ENCODE results near the gene CMTM8.
"Not testable (repeated sequence)": the region's sequence is repeated elsewhere in the genome, so short reads cannot be mapped to it uniquely, and the experiment has no call there.

CMTM8 gene

GRCh38 chr3:32374788-32375595 is 136.5 kb downstream of the CMTM8 start:
- peak in 2 of 3 experiments; percentile 23 to 49 for DNase-seq (ENCODE audit: low read depth in 2 of 3, low spot score in 2 of 3)

- no peak for DNase-seq (ENCODE audit: low read depth in 2 of 3, low spot score in 2 of 3)
Observed at GRCh38 chr3:32375596-32375930, 137.1 kb downstream of the CMTM8 start.

- DNase-seq (ENCODE audit: low read depth in 2 of 3, low spot score in 2 of 3): no peak
Observed at GRCh38 chr3:32376115-32376514, 137.6 kb downstream of the CMTM8 start.

GRCh38 chr3:32379831-32380500 is 141.5 kb downstream of the CMTM8 start:
- no peak for DNase-seq (ENCODE audit: low read depth in 2 of 3, low spot score in 2 of 3)

DNA sequence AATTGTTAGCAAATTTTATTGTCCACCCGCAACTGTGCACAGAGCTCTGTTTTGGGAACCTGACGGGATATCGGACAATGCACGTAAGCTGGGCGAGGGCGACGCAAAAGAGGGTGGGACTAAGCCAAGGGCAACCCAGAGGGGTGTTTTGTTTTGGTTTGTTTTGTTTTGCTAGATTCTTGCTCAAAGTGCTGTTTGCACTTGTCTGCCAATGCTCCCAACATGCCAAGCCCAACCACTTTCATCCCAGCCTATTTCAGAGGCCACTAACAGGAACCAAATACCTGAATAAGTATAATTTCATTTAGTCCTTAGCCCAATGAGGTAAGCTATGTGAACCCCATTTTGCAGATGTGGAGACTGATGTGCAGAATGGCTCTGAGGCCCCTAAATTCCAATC is 143.4 kb downstream of the CMTM8 start:
- no peak for DNase-seq (ENCODE audit: low read depth in 2 of 3, low spot score in 2 of 3)

DNA sequence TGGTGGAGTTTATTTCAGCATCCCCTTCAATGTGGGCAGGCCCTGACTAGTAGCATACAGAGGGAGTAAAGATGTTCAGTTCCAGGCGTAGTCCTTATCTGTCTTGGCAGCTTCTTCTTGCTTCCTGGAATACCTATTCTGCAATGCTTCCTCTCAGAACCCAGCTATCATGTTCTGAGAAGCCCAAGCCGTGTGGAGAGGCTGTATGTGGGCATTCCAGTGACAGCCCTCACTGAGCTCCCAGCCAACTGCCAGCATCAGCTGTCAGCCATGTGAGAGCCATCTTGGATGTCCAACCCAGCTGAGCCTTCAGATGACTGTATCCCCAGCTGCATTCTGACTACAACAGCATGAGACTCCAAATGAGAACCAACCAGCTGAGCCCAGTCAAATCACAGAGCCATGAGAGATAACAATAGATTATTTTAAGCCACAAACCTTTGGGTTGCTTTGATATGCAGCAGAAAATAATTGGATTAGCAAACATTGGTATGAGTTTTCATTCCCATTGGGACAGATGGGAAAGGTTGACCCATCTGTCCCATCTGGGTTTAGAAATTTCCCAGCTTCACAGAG is 144.7 kb downstream of the CMTM8 start:
- no peak for DNase-seq (ENCODE audit: low read depth in 2 of 3, low spot score in 2 of 3)

DNA sequence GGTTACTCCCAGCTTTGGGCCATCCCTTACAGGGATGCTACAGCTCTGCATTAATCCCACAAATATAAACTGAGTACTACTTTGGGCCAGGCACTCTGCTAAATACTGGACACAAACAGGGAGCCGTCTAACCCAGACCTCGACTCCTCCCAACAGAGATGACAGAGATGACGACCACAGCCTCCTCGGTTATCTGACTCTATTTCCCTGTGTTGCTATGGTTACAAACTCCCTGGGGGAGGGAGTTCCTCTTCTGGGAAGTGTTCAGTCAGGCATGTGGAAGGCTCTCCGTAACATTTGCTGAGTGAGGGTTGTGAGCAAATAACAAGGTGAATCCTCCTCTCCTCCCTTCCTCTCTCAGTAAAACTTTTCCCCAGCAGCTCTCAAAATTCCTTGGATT is 146.5 kb downstream of the CMTM8 start:
- DNase-seq (ENCODE audit: low read depth in 2 of 3, low spot score in 2 of 3): no peak

DNA sequence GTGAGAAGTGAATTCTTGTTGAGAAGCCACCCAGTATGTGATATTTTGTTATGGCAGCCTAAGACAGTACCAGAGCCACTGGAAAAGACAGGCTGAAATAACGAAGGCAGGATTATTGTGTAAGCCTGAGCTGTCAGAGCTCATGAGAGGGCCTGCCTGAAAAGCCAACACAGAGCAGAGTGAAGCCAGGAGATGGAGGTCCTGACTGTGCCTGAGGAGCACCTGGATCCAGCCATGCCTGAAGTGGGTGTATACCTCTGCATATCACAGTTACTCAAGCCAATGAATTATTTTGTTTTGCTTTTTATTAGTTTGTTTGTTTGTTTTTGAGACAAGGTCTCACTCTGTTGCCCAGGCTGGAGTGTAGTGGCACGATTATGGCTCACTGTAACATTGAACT is 149.0 kb downstream of the CMTM8 start:
- DNase-seq (ENCODE audit: low read depth in 2 of 3, low spot score in 2 of 3): no peak

DNA sequence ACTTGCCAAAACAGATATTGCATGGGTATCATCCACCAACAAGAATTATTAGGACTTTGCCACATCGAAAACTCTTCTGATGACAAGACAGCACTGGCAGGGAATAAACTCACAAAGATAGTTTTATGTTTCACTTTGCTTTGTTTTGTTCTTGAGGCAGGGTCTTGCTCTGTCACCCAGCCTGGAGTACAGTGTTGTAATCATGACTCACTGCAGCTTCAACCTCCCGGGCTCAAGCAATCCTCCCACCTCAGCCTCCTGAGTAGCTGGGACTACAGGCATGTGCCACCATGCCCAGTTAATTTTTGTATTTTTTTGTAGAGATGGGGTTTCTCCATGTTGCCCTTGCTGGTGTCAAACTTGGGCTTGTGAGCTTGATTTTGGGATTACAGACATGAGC is 151.1 kb downstream of the CMTM8 start:
- DNase-seq (ENCODE audit: low read depth in 2 of 3, low spot score in 2 of 3): not testable (repeated sequence)

GRCh38 chr3:32391643-32392535 is 153.4 kb downstream of the CMTM8 start, which contains the start of gene CMTM7:
Gene CMTM7, plus strand, starts transcription at chr3:32391853. Its CDS starts 54 bp downstream, at chr3:32391907.
- DNase-seq (ENCODE audit: low read depth in 2 of 3, low spot score in 2 of 3): peak in 1 of 3 experiments; percentile 25

- DNase-seq (ENCODE audit: low read depth in 2 of 3, low spot score in 2 of 3): no peak
Observed at GRCh38 chr3:32392536-32393302, 154.2 kb downstream of the CMTM8 start.

DNA sequence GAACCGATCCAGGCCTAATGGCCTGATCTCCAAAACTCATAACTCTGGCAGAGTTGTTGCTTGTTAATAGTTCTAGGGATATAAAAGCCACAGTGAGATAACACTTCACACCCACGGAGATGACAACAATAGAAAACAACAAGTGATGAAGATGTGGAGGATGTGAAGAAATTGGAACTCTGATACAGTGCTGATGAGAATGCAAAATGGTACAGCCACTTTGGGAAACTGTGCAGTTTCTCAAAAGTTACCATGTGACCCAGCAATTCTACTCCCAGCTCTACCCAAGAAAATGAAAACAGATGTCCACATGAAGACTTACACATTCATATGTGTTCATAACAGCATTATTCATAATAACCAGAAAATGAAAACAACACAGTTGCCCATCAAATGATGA is 157.0 kb downstream of the CMTM8 start:
- DNase-seq (ENCODE audit: low read depth in 2 of 3, low spot score in 2 of 3): no peak

DNA sequence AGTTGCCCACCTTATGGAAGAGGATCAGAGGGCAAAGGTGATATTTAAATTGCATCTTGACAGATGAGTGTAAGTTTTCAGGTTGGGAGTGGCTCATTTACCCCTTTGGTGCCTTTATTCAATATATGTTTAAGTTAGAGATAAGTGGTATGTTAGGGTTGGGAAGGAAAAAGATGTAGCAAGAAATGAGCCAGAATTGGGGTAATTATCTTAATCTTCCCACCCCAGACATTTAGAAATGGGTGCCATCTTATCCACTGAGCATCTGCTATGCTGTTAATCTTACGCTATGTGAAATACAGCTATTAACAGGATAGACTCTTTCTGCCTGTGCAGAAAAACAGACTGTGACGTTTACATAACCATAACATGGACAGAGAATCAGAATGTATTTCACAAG is 159.5 kb downstream of the CMTM8 start:
- DNase-seq (ENCODE audit: low read depth in 2 of 3, low spot score in 2 of 3): no peak

GRCh38 chr3:32398531-32398930 is 160.1 kb downstream of the CMTM8 start:
- DNase-seq (ENCODE audit: low read depth in 2 of 3, low spot score in 2 of 3): no peak

DNA sequence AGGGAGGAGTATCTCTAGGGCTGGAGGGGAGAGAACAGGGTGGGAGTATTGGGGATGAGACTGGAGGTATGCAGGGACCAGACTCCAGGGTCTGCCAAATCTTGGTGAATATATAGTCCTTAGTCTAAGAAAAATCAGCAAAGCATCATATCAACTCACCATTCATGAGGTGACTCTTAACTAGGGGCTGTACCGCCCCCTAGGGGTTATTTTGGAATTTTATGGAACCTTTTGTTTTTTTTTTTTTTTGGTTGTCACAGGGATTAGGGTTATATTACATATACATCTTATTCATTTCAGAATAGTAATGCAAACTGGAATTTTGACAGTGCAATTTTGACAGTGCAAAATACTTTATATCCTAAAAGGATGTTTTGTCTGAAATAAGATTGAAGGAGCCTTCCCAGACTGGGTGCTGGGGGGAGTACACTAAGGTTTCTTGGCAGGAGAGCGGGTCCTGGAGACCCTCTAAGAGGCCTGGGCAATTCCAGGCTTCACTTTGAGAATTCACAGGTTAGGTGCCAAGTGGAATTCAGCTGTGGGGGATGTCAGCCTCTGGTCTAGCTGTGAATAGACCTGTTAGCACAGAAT is 160.6 kb downstream of the CMTM8 start:
- no peak for DNase-seq (ENCODE audit: low read depth in 2 of 3, low spot score in 2 of 3)

GRCh38 chr3:32401126-32401525 is 162.6 kb downstream of the CMTM8 start:
- no peak for DNase-seq (ENCODE audit: low read depth in 2 of 3, low spot score in 2 of 3)

- DNase-seq (ENCODE audit: low read depth in 2 of 3, low spot score in 2 of 3): peak in 1 of 3 experiments; percentile 24
Observed at GRCh38 chr3:32401556-32402081, 163.1 kb downstream of the CMTM8 start.

- no peak for DNase-seq (ENCODE audit: low read depth in 2 of 3, low spot score in 2 of 3)
Observed at GRCh38 chr3:32403663-32404062, 165.2 kb downstream of the CMTM8 start.

DNA sequence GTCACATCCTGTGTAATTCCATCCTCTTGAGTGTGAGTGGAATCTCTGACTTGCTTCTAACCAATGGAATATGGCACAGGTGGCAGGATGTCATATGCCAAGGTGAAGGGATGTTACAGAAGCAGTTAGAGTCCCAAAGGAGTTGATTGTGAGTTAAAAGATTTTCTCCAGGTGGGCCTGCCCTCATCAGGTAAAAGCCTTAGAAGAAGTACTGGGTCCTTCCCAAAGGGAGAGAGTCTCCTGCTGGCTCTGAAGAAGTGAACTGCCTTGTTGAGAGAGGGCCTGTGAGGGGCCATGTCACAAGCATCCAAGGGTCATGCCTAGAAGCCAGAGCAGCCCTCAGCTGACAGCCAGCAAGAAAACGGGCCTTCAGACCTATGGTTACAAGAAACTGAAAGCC is 166.2 kb downstream of the CMTM8 start:
- no peak for DNase-seq (ENCODE audit: low read depth in 2 of 3, low spot score in 2 of 3)

DNA sequence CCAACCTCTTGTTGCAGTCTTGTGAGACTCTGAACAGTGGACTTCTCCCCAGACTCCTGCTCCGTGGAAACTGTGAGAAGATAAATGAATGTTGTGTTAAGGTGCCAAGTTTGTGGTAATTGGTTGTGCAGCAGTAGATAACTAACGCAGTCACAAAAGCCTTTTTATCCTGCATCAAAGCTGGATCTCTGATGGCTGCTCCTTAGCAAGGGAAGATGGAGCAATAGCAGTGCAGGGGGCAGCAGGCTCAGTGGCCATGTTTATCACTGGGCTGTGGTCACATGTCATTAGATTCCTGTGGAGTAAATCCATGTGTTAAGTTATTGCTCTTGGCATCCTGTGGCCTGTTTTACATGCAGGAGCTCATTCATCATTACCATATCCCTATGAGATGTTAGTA is 166.7 kb downstream of the CMTM8 start:
- no peak for DNase-seq (ENCODE audit: low read depth in 2 of 3, low spot score in 2 of 3)
